Endothelial cell of umbilical vein (primary cell): ENCODE results near the gene APOL5. TPM values are rescaled to one million over a fixed set of nuclear protein-coding genes. Genes with fewer than 3 reads are reported as not detected.

Source experiments
- BruUV-seq: library from RNA; stranded (reverse); fragments of 400-500 nt; replicated peaks from 2 replicates; lab custom pipeline; 2021; lab: Mats Ljungman, UMichigan
- CTCF ChIA-PET: fragments of 300-600, 350-600 bp; sonication (Branson Sonifier 250); formaldehyde crosslinking; loops from one replicate; lab custom pipeline; 2021; ENCODE audit warnings: antibody characterized with exemption, inconsistent platforms; lab: Charles Lee
- POLR2A ChIA-PET: fragments of 300-600, 350-600 bp; sonication (Branson Sonifier 250); formaldehyde crosslinking; loops from one replicate; lab custom pipeline; 2021; ENCODE audit warnings: antibody characterized with exemption, inconsistent platforms; lab: Charles Lee
- DNase-seq: peaks from one replicate; pipeline ENCODE4 v3.0.0-alpha.2; 2011; ENCODE audit warnings: low read depth, low spot score
- FAIRE-seq: peaks from 2 replicates; lab custom pipeline; 2011; peaks lifted over from hg19 to GRCh38; lab: Jason Lieb, UNC
- H2AFZ ChIP-seq: 2 replicates; pipeline ENCODE4 v1.6.0; 2012; ENCODE audit warnings: low read depth, low read length, control low read depth, inconsistent platforms
- H3K27ac ChIP-seq: 2 replicates; pipeline ENCODE4 v1.5.1; 2011; ENCODE audit warnings: low read depth, mild to moderate bottlenecking, control low read depth, low read length, moderate library complexity; ENCODE audit not compliant: insufficient read depth
- H3K27me3 ChIP-seq, 2 experiments: 2 replicates each; pipeline versions ENCODE4 v1.6.0 to v1.6.1; 2011; ENCODE audit warnings: low read length in 2 of 2, mixed read lengths in 1 of 2; ENCODE audit not compliant: control insufficient read depth in 2 of 2, insufficient read depth in 2 of 2
- H3K36me3 ChIP-seq, 2 experiments: 2 replicates in 1 of 2; 3 replicates in 1 of 2; pipeline ENCODE4 v1.5.1; 2011; ENCODE audit warnings: low read length in 2 of 2, mild to moderate bottlenecking in 1 of 2, moderate library complexity in 1 of 2; ENCODE audit not compliant: control insufficient read depth in 2 of 2, insufficient read depth in 2 of 2; ENCODE audit errors: extremely low read depth in 1 of 2
- H3K4me1 ChIP-seq: 3 replicates; pipeline ENCODE4 v1.5.1; 2011; ENCODE audit warnings: mild to moderate bottlenecking, low read length; ENCODE audit not compliant: control insufficient read depth, insufficient read depth; ENCODE audit errors: extremely low read depth
- H3K4me2 ChIP-seq: 2 replicates; pipeline ENCODE4 v1.6.1; 2011; ENCODE audit warnings: low read length, control low read depth, mixed read lengths; ENCODE audit not compliant: insufficient read depth
- H3K4me3 ChIP-seq, 3 experiments: fragments of 200-600 bp in 1 of 3; sonication (generic), shearing (Covaris generic) in 1 of 3; replicated peaks in 1 of 3; 2 replicates each; pipeline ENCODE4 v1.5.1; 2011 to 2016; ENCODE audit warnings: control low read depth in 3 of 3, low read length in 3 of 3, mild to moderate bottlenecking in 2 of 3, inconsistent platforms in 1 of 3, low read depth in 1 of 3, moderate library complexity in 1 of 3; ENCODE audit not compliant: insufficient read depth in 1 of 3
- H3K79me2 ChIP-seq: 2 replicates; pipeline ENCODE4 v1.6.0; 2012; ENCODE audit warnings: low read length, inconsistent platforms; ENCODE audit not compliant: control insufficient read depth, insufficient read depth
- H3K9ac ChIP-seq: replicated peaks from 2 replicates; pipeline ENCODE3; 2011; ENCODE audit warnings: low read length, control low read depth; ENCODE audit not compliant: insufficient read depth; ENCODE audit errors: extremely low read depth
- H3K9me1 ChIP-seq: replicated peaks from 3 replicates; pipeline ENCODE4 v1.6.0; 2011; ENCODE audit warnings: mild to moderate bottlenecking, low read length; ENCODE audit not compliant: control insufficient read depth, insufficient read depth; ENCODE audit errors: extremely low read depth
- H3K9me3 ChIP-seq: replicated peaks from 2 replicates; pipeline ENCODE4 v1.5.1; 2012; ENCODE audit warnings: low read length, inconsistent platforms; ENCODE audit not compliant: control insufficient read depth, insufficient read depth
- H4K20me1 ChIP-seq: replicated peaks from 2 replicates; pipeline ENCODE3; 2011; ENCODE audit warnings: mild to moderate bottlenecking, low read length; ENCODE audit not compliant: control insufficient read depth, insufficient read depth; ENCODE audit errors: extremely low read depth
- CTCF ChIP-seq, 2 donors: IDR thresholded peaks; 1 replicate in 1 of 2; 2 replicates in 1 of 2; pipeline ENCODE4 v1.5.1; 2011; ENCODE audit warnings: low read length in 2 of 2, mild to moderate bottlenecking in 2 of 2, moderate library complexity in 2 of 2, control low read depth in 1 of 2, inconsistent platforms in 1 of 2, low read depth in 1 of 2; ENCODE audit not compliant: insufficient read depth in 1 of 2; ENCODE audit errors: extremely low read depth in 1 of 2
- EZH2 ChIP-seq: IDR thresholded peaks from 2 replicates; pipeline ENCODE4 v1.6.1; 2012; ENCODE audit warnings: borderline replicate concordance, low read depth, mild to moderate bottlenecking, moderate library complexity, low read length, inconsistent platforms; ENCODE audit not compliant: severe bottlenecking
- FOS ChIP-seq: IDR thresholded peaks from 2 replicates; pipeline ENCODE4 v1.6.1; 2011; ENCODE audit warnings: mild to moderate bottlenecking, low read length, moderate library complexity, borderline replicate concordance; ENCODE audit not compliant: insufficient read depth
- GATA2 ChIP-seq: IDR thresholded peaks from 2 replicates; pipeline ENCODE4 v1.7.0; 2011; ENCODE audit warnings: low read depth, mild to moderate bottlenecking, moderate library complexity, mixed read lengths, low read length; ENCODE audit not compliant: insufficient read length, insufficient read depth
- JUN ChIP-seq: IDR thresholded peaks from 2 replicates; pipeline ENCODE4 v1.6.1; 2011; ENCODE audit warnings: borderline replicate concordance, low read depth; ENCODE audit not compliant: insufficient read length, insufficient read depth
- MAX ChIP-seq: IDR thresholded peaks from 2 replicates; pipeline ENCODE4 v1.6.1; 2011; ENCODE audit not compliant: insufficient read depth, insufficient read length
- MYC ChIP-seq: IDR thresholded peaks from one replicate; pipeline ENCODE4 v1.6.1; 2011; ENCODE audit warnings: mild to moderate bottlenecking, low read depth, low read length
- POLR2A ChIP-seq: IDR thresholded peaks from 2 replicates; pipeline ENCODE4 v1.6.1; 2012; ENCODE audit warnings: low read depth, mild to moderate bottlenecking, control low read depth, low read length
- POLR2AphosphoS5 ChIP-seq: IDR thresholded peaks from 2 replicates; pipeline ENCODE4 v1.6.1; 2012; ENCODE audit warnings: low read depth, mild to moderate bottlenecking, control low read depth, low read length, moderate library complexity; ENCODE audit not compliant: insufficient read depth
- dilution Hi-C: fragments of 300-500 bp; cut with MboI; formaldehyde crosslinking; loops from one replicate; pipeline ENCODE4 v1.15.0; 2019; ENCODE audit warnings: low sequenced_read_pairs; ENCODE audit not compliant: extremely low pct_ligation_motif_present
- intact Hi-C: fragments of 100-400 bp; cut with micrococcal nuclease; formaldehyde crosslinking; loops from one replicate; pipeline ENCODE4 v1.10.0; 2022
- polyA plus RNA-seq, 4 experiments: library from polyadenylated mRNA; depleted of rRNA in 3 of 4; stranded (reverse) in 3 of 4; unstranded in 1 of 4; fragments of >200 nt; gene quantifications; 2 replicates each; pipeline versions ENCODE4 v1.2.1 to v1.2.3, GENCODE V29; 2011 to 2012; ENCODE audit warnings: missing spikeins in 1 of 4
- total RNA-seq: library from RNA; stranded (reverse); gene quantifications from 2 replicates; pipeline ENCODE4 v1.2.3, GENCODE V29; 2021

Gene APOL5
- total and polyA plus RNA-seq, 2 donors (not counting 3 experiments of a cell fraction or from before 2014, with no cell fraction given): not detected

GRCh38 chr22:35734517-35734827 is 16.8 kb downstream of the APOL5 start:
- no peak overlapping the region for H3K4me3 ChIP-seq
- dilution Hi-C loops (no loop called here), intact Hi-C loops (loop anchor here (10.0 kb wide), 1 partner anchor 90 kb away; the partner anchor contains the start of gene APOL6)
- no peak overlapping the region for H3K4me2 ChIP-seq
- no peak overlapping the region for H3K9ac ChIP-seq
- no peak overlapping the region for H2AFZ ChIP-seq
- no peaks in the 10 kb centered on the region for H4K20me1 ChIP-seq
- no peaks in the 10 kb centered on the region for H3K79me2 ChIP-seq
- DNase-seq: no peak
- ChIA-PET CTCF (no interaction called here), POLR2A (no interaction called here)
- no peaks in the 10 kb centered on the region for H3K9me1 ChIP-seq
- H3K9me3 ChIP-seq: no peaks in the 10 kb centered on the region
- peaks cover 5 to 9% of the 10 kb centered on the region in 2 experiments for H3K36me3 ChIP-seq
- TF ChIP-seq POLR2A (no peak), MYC (no peak), CTCF (IDR thresholded peaks at IDR 0.05; ENCODE audit: extremely low read depth in 1 of 2, insufficient read depth in 1 of 2, low read depth in 1 of 2, low read length in 2 of 2) (no peak), POLR2AphosphoS5 (no peak), MAX (no peak), FOS (no peak), GATA2 (no peak), EZH2 (no peak), JUN (no peak)
- no peaks in the 10 kb centered on the region for H3K4me1 ChIP-seq
- H3K27ac ChIP-seq: no peak overlapping the region
- no peaks in the 10 kb centered on the region for H3K27me3 ChIP-seq
- no peak for FAIRE-seq
- no TSS peak for BruUV-seq
